Measurements from ENCODE around the gene MYLK4. TPM values are rescaled to one million over a fixed set of nuclear protein-coding genes. Genes with fewer than 3 reads are reported as not detected.

MYLK4 gene
- total RNA-seq, 2 experiments from 2014 or later = 0.15 to 0.25 TPM

- ChIA-PET CTCF (no interaction called here), POLR2A (no interaction called here)
Measured at GRCh38 chr6:2684103-2684749, 66.5 kb downstream of the MYLK4 start.

- CTCF ChIA-PET = no interaction called here
- POLR2A ChIA-PET = no interaction called here
Measured at GRCh38 chr6:2680264-2680922, 70.3 kb downstream of the MYLK4 start.

DNA sequence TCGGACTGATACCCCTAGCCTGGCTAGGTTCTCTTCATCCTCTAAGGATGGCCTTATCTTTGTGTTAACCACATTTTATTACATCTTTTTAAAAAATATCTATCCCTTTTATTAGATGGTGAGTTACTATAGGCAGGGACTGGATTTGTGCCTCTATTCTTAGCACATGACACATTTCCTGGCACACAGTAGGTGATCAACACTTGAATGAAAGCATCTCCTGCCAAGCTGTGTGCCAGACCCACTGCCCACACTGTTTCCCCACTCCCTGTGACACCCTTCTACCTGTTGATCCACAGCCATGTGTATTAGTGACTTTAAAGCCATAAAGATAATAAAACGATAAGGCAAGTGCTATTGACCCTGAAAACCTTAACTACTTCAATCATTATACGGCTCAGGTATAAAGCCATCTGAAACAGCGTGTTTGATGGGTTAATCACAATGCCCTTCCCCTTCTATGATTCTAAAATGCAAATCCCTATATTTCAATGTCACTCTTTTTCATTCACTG, 73.6 kb downstream of the MYLK4 start:
- POLR2A ChIA-PET = no interaction called here
- CTCF ChIA-PET = no interaction called here

DNA sequence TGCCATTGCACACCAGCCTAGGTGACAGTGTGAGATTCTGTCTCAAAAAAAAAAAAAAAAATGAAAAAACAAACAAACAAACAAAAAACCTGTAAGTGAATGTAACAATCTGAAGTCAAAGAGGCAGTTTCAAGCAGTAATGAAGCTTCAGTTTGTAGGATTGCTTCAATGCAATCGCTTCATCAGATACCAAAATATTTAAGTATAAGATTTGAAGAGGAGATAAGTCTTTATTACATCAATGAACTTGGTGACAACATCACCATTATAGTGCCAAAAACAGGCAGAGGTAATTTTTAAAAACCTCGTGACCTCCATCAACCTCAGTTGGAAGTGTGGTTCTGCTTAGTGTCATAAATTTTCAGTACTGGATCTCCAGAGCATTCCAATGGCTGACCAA, 74.7 kb downstream of the MYLK4 start:
- CTCF ChIA-PET = no interaction called here
- POLR2A ChIA-PET = no interaction called here

GRCh38 chr6:2674857-2675256, 75.9 kb downstream of the MYLK4 start:
- ChIA-PET CTCF (no interaction called here), POLR2A (no interaction called here)

DNA sequence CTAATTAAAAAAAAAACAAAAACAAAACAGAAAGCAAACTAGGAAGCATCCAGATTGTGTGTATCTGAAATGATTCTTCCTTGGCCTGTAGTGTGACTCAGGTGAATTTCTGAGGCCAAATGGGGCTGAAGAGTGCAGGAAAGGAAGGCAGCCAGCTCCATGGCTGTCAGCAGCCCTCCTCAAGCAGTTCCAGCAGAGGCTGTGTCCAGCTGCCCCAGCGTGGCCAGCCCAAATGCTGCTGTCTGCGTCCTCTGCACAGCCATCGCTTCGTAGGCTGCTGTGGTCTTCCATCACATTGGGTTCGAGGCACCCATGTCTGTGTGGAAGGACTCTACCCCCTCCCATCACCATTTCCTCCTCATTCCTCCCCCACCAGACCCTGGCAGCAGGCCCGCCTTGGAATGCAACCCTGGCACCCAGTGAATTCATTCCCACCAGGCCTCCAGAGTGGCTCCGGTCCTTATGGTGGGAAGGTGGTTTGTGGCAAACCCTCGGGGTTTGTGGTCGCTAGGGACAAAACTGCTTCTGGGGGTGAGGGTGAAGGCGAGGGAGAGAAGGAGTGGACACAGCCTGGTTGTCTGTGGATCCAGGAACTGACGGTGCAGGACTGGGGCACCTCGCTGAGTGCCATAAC, 81.5 kb downstream of the MYLK4 start:
- POLR2A ChIA-PET = no interaction called here
- CTCF ChIA-PET = no interaction called here

GRCh38 chr6:2667617-2668016, 83.1 kb downstream of the MYLK4 start:
- CTCF ChIA-PET = no interaction called here
- POLR2A ChIA-PET = no interaction called here

- POLR2A ChIA-PET = no interaction called here
- CTCF ChIA-PET = no interaction called here
Measured at GRCh38 chr6:2666906-2667575, 83.7 kb downstream of the MYLK4 start.

DNA sequence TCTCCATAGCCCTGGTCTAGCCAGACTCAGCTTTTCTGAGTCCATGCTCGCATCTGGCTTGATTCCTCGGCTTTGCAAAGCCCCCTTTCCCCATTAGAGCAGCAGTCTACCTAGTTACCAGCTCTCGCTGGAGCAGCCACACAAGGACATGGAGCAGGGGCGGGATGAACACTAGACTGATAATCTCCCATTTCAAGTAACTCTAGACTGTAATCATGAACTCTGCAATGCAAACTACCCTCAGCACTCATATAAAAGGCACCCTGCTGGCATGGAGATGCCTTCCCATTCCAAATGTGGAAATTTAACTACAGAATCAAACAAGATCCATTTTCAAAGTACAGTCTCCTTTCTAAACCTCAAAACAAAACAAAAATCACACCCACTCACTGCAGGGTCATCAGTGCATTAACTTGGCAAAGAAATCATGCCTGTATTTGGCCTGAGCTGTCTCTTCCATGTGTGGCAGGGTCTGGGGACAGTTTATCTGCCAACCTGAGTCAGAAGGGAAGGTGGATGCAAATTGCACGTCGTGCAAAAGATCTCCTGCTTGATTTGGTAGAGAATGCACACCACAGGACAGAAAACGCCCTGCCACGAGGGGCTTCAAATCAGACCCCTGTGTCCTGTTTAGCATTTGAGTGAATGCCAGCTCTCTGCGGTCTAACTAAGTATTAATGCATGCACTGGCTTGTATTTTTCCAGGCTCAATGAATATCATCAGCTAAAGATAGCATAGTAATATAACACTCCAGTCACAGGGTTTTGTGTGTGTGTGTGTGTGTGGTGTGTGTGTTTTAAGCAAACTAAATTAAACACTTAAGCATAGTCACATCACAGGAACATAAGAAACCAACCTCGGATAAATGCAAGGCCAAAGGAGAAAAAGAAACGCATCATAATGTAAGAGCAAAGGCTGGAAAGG, 85.3 kb downstream of the MYLK4 start:
- POLR2A ChIA-PET = no interaction called here
- CTCF ChIA-PET = no interaction called here

DNA sequence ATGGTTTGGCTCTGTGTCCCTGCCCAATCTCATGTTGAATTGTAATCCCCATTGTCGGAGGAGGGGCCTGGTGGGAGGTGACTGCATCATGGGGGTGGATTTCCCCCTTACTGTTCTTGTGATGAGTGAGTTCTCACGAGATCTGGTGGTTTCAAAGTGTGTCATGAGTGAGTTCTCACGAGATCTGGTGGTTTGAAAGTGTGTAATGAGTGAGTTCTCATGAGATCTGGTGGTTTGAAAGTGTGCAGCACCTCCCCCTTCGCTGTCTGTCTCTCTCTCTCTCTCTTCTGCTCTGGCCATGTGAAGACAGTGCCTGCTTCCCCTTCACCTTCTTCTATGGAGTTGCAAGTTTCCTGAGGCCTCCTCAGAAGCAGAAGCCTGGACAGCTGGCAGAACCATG, 87.6 kb downstream of the MYLK4 start:
- ChIA-PET POLR2A (no interaction called here), CTCF (no interaction called here)

- CTCF ChIA-PET = no interaction called here
- POLR2A ChIA-PET = no interaction called here
Measured at GRCh38 chr6:2661651-2662050, 89.1 kb downstream of the MYLK4 start.

DNA sequence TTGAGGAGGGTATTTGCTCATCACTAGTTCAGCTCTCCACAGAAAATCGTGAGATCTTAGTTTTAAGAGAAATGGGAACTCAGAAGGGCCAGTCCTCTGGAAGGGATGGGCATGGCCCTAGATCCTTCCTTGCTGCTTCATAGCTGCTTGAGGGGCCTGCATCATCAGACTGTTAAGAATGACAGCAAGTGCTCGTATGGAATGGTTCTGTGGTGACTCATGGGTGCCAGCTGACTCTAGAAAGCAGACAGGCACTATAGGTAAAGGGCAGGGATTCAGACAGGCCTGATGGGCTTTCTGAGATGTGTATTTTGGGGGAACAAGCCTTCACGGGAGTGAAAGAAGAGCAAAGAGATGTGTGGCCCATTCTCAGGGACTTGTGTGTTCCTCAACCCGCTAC, 90.8 kb downstream of the MYLK4 start:
- ChIA-PET CTCF (interaction anchor here (0.6 kb wide), 1 partner anchor 377 kb away, joined by 3 read pairs; no protein-coding TSS in a partner anchor), POLR2A (no interaction called here)

GRCh38 chr6:2659381-2659780, 91.3 kb downstream of the MYLK4 start:
- CTCF ChIA-PET = no interaction called here
- POLR2A ChIA-PET = no interaction called here

- ChIA-PET POLR2A (no interaction called here), CTCF (no interaction called here)
Measured at GRCh38 chr6:2658788-2659187, 91.9 kb downstream of the MYLK4 start.

GRCh38 chr6:2656460-2657079, 94.2 kb downstream of the MYLK4 start:
- POLR2A ChIA-PET = no interaction called here
- CTCF ChIA-PET = no interaction called here

DNA sequence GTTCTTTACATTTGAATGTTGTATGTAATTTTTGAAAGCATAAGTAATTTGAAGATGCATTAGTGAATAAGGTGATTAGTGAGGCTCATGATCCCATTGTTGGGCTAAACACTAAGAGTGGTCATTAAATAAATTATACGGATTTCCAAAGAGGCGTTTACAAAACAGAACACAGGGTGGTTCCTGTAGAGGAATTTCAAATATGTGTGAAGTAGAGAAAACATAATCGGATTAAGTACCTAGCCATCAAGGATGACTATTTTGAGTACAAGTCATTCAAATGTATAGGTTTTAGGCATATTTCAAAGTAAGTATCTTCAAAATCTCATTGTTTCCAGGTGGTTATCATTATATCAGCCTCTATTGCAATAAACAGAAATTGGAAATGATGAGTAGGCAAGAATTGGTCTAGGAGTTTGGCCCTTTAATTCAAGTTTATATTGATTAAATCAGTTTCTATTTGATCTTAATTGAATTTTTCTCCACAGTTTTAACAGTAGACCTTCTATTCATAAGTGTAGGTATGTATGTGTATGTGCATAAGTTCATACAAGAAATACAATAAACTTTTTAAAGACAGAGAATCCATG, 94.8 kb downstream of the MYLK4 start:
- ChIA-PET CTCF (no interaction called here), POLR2A (no interaction called here)

DNA sequence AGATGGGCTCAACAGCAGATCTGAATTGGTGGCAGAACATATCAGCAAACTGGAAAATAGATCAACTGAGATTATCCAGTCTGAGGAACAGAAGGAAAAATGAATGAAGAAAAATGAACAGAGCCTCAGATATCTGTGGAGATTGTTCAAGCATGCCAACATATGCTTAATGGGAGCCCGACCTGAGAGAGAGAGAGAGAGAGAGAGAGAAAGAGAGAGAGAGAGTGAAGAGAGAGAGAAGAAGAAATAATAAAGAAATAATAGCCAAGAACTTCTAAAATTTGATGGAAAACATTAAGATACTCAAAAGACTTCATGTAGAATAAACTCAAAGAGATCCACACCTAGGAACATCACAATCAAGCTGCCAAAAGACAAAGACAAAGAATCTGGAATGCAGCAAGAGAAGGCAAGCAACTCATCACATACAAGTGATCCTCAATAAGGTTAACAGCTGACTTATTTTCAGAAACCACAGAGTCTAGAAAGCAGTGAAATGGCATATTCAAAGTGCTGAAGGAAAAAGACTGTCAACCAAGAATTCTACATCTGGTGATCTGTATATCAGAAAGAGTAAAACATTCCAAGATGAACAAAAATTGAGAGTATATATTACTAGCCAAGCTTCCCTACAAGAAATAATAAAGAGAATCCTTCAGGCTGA, 97.2 kb downstream of the MYLK4 start:
- ChIA-PET POLR2A (no interaction called here), CTCF (no interaction called here)

- CTCF ChIA-PET = no interaction called here
- POLR2A ChIA-PET = no interaction called here
Measured at GRCh38 chr6:2652611-2653010, 98.1 kb downstream of the MYLK4 start.

- ChIA-PET CTCF (no interaction called here), POLR2A (no interaction called here)
Measured at GRCh38 chr6:2651961-2652360, 98.8 kb downstream of the MYLK4 start.
